Vagina (tissue), 2 donors: ENCODE results near the gene PLD1.

Experiments used
- POLR2A ChIP-seq, 2 donors: fragments of 450-650 bp; IDR thresholded peaks; one replicate each; pipeline ENCODE4 v1.6.1; 2017; ENCODE audit warnings: antibody characterized with exemption in 2 of 2, mild to moderate bottlenecking in 2 of 2, moderate library complexity in 2 of 2
- POLR2AphosphoS5 ChIP-seq, 2 donors: sonication (generic); formaldehyde crosslinking; IDR thresholded peaks; one replicate each; pipeline ENCODE4 v1.9.0; 2017; ENCODE audit warnings: antibody characterized with exemption in 2 of 2, mild to moderate bottlenecking in 2 of 2, low read depth in 1 of 2; ENCODE audit not compliant: insufficient read depth in 1 of 2
- TF ChIP-seq, protein P1 (sequence below), 3 experiments: fragments of 450-650 bp in 2 of 3; fragments of 200-600 bp in 1 of 3; sonication (generic) in 1 of 3; IDR thresholded peaks; one replicate each; pipeline ENCODE4 v1.5.1; 2017 to 2019; ENCODE audit warnings: antibody characterized with exemption in 3 of 3, mild to moderate bottlenecking in 2 of 3, moderate library complexity in 2 of 3

GRCh38 chr3:171561596-171562323 lies 248.5 kb downstream of the PLD1 start:
- no peak for TF ChIP-seq POLR2A (IDR thresholded peaks at IDR 0.05)
- TF ChIP-seq, protein P1, sequence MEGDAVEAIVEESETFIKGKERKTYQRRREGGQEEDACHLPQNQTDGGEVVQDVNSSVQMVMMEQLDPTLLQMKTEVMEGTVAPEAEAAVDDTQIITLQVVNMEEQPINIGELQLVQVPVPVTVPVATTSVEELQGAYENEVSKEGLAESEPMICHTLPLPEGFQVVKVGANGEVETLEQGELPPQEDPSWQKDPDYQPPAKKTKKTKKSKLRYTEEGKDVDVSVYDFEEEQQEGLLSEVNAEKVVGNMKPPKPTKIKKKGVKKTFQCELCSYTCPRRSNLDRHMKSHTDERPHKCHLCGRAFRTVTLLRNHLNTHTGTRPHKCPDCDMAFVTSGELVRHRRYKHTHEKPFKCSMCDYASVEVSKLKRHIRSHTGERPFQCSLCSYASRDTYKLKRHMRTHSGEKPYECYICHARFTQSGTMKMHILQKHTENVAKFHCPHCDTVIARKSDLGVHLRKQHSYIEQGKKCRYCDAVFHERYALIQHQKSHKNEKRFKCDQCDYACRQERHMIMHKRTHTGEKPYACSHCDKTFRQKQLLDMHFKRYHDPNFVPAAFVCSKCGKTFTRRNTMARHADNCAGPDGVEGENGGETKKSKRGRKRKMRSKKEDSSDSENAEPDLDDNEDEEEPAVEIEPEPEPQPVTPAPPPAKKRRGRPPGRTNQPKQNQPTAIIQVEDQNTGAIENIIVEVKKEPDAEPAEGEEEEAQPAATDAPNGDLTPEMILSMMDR (IDR thresholded peaks at IDR 0.05) = no peak
- no peak for TF ChIP-seq POLR2AphosphoS5 (IDR thresholded peaks at IDR 0.05; ENCODE audit: insufficient read depth in 1 of 2, low read depth in 1 of 2)
